H1 (cell line): ENCODE data around the gene ZNF562. TPM values are rescaled to one million over a fixed set of nuclear protein-coding genes. Genes with fewer than 3 reads are reported as not detected.

Experiments used
- CBX5 ChIP-seq: fragments of 300-800, 300-1000 bp; sonication (generic); IDR thresholded peaks from 2 replicates; pipeline ENCODE4 v1.7.1; 2016; ENCODE audit warnings: antibody characterized with exemption, low read length, low read depth
- CEBPB ChIP-seq: IDR thresholded peaks from 2 replicates; pipeline ENCODE4 v1.6.1; 2012; ENCODE audit warnings: low read depth, low read length
- EP300 ChIP-seq, 2 experiments: IDR thresholded peaks; 1 replicate in 1 of 2; 2 replicates in 1 of 2; pipeline ENCODE4 v1.6.1; 2011 to 2012; ENCODE audit warnings: low read depth in 2 of 2, low read length in 2 of 2, mild to moderate bottlenecking in 2 of 2, borderline replicate concordance in 1 of 2, inconsistent platforms in 1 of 2, moderate library complexity in 1 of 2
- EZH2 ChIP-seq: fragments of 200-600 bp; sonication (generic); IDR thresholded peaks from 2 replicates; pipeline ENCODE4 v1.7.1; 2012; ENCODE audit warnings: low read depth, mild to moderate bottlenecking, moderate library complexity, low read length, inconsistent platforms; ENCODE audit not compliant: severe bottlenecking
- HDAC2 ChIP-seq, 2 experiments: fragments of 300-600 bp in 1 of 2; sonication (generic) in 1 of 2; IDR thresholded peaks; 2 replicates each; pipeline ENCODE4 v1.6.1; 2011 to 2012; ENCODE audit warnings: low read depth in 2 of 2, low read length in 2 of 2, mild to moderate bottlenecking in 2 of 2, moderate library complexity in 2 of 2, borderline replicate concordance in 1 of 2, inconsistent platforms in 1 of 2
- NRF1 ChIP-seq: IDR thresholded peaks from 2 replicates; pipeline ENCODE4 v1.6.1; 2011; ENCODE audit warnings: mild to moderate bottlenecking, low read depth, low read length, improper control_type of control experiment
- SP2 ChIP-seq: IDR thresholded peaks from 2 replicates; pipeline ENCODE4 v1.6.1; 2012; ENCODE audit warnings: mild to moderate bottlenecking, low read length, inconsistent platforms
- SRF ChIP-seq: IDR thresholded peaks from 2 replicates; pipeline ENCODE4 v1.6.1; 2011; ENCODE audit warnings: mild to moderate bottlenecking, low read depth, low read length, moderate library complexity
- SUZ12 ChIP-seq: fragments of 200-600 bp; sonication (generic); IDR thresholded peaks from 2 replicates; pipeline ENCODE4 v1.6.1; 2012; ENCODE audit warnings: mild to moderate bottlenecking, inconsistent platforms, low read length, moderate library complexity, mixed read lengths
- TBP ChIP-seq: IDR thresholded peaks from 2 replicates; pipeline ENCODE4 v1.6.1; 2011; ENCODE audit warnings: low read depth, low read length, improper control_type of control experiment
- YY1 ChIP-seq: IDR thresholded peaks from 2 replicates; pipeline ENCODE4 v1.6.1; 2011; ENCODE audit warnings: low read depth, mild to moderate bottlenecking, low read length
- polyA plus RNA-seq, 7 experiments: library from polyadenylated mRNA; depleted of rRNA in 3 of 7; stranded (reverse) in 5 of 7; unstranded in 2 of 7; fragments of >200 nt in 5 of 7; fragments of 200-250 nt in 2 of 7; gene quantifications; 1 replicate in 5 of 7; 2 replicates in 1 of 7; 4 replicates in 1 of 7; pipeline versions ENCODE4 v1.2.1 to v1.2.3, GENCODE V29; 2011 to 2013; ENCODE audit warnings: missing spikeins in 2 of 7, mixed read lengths in 2 of 7
- total RNA-seq: library from RNA; stranded (reverse); fragmentation: NEBNext Ultra II Directional; extraction: Animal tissue kit (Norgen Biotek cat#: 25700); gene quantifications from 2 replicates; pipeline ENCODE4 v1.2.1, GENCODE V29; 2021
- TF ChIP-seq, protein P1 (sequence below): fragments of 300-600 bp; sonication (generic); IDR thresholded peaks from 2 replicates; pipeline ENCODE4 v1.7.1; 2012; ENCODE audit warnings: low read length, moderate library complexity, mild to moderate bottlenecking, inconsistent platforms; ENCODE audit not compliant: insufficient replicate concordance

Gene ZNF562
- total and polyA plus RNA-seq, 2 of the 8 experiments (the other 6 are each of a cell fraction or from before 2014, with no cell fraction given): 0.12 to 2.5 TPM

- TF ChIP-seq, protein P1, sequence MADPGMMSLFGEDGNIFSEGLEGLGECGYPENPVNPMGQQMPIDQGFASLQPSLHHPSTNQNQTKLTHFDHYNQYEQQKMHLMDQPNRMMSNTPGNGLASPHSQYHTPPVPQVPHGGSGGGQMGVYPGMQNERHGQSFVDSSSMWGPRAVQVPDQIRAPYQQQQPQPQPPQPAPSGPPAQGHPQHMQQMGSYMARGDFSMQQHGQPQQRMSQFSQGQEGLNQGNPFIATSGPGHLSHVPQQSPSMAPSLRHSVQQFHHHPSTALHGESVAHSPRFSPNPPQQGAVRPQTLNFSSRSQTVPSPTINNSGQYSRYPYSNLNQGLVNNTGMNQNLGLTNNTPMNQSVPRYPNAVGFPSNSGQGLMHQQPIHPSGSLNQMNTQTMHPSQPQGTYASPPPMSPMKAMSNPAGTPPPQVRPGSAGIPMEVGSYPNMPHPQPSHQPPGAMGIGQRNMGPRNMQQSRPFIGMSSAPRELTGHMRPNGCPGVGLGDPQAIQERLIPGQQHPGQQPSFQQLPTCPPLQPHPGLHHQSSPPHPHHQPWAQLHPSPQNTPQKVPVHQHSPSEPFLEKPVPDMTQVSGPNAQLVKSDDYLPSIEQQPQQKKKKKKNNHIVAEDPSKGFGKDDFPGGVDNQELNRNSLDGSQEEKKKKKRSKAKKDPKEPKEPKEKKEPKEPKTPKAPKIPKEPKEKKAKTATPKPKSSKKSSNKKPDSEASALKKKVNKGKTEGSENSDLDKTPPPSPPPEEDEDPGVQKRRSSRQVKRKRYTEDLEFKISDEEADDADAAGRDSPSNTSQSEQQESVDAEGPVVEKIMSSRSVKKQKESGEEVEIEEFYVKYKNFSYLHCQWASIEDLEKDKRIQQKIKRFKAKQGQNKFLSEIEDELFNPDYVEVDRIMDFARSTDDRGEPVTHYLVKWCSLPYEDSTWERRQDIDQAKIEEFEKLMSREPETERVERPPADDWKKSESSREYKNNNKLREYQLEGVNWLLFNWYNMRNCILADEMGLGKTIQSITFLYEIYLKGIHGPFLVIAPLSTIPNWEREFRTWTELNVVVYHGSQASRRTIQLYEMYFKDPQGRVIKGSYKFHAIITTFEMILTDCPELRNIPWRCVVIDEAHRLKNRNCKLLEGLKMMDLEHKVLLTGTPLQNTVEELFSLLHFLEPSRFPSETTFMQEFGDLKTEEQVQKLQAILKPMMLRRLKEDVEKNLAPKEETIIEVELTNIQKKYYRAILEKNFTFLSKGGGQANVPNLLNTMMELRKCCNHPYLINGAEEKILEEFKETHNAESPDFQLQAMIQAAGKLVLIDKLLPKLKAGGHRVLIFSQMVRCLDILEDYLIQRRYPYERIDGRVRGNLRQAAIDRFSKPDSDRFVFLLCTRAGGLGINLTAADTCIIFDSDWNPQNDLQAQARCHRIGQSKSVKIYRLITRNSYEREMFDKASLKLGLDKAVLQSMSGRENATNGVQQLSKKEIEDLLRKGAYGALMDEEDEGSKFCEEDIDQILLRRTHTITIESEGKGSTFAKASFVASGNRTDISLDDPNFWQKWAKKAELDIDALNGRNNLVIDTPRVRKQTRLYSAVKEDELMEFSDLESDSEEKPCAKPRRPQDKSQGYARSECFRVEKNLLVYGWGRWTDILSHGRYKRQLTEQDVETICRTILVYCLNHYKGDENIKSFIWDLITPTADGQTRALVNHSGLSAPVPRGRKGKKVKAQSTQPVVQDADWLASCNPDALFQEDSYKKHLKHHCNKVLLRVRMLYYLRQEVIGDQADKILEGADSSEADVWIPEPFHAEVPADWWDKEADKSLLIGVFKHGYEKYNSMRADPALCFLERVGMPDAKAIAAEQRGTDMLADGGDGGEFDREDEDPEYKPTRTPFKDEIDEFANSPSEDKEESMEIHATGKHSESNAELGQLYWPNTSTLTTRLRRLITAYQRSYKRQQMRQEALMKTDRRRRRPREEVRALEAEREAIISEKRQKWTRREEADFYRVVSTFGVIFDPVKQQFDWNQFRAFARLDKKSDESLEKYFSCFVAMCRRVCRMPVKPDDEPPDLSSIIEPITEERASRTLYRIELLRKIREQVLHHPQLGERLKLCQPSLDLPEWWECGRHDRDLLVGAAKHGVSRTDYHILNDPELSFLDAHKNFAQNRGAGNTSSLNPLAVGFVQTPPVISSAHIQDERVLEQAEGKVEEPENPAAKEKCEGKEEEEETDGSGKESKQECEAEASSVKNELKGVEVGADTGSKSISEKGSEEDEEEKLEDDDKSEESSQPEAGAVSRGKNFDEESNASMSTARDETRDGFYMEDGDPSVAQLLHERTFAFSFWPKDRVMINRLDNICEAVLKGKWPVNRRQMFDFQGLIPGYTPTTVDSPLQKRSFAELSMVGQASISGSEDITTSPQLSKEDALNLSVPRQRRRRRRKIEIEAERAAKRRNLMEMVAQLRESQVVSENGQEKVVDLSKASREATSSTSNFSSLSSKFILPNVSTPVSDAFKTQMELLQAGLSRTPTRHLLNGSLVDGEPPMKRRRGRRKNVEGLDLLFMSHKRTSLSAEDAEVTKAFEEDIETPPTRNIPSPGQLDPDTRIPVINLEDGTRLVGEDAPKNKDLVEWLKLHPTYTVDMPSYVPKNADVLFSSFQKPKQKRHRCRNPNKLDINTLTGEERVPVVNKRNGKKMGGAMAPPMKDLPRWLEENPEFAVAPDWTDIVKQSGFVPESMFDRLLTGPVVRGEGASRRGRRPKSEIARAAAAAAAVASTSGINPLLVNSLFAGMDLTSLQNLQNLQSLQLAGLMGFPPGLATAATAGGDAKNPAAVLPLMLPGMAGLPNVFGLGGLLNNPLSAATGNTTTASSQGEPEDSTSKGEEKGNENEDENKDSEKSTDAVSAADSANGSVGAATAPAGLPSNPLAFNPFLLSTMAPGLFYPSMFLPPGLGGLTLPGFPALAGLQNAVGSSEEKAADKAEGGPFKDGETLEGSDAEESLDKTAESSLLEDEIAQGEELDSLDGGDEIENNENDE: no peak
- TF ChIP-seq SP2 (no peak), SUZ12 (no peak), HDAC2 (IDR thresholded peaks at IDR 0.05; ENCODE audit: borderline replicate concordance in 1 of 2, low read depth in 2 of 2, low read length in 2 of 2) (no peak), YY1 (no peak), EP300 (IDR thresholded peaks at IDR 0.05; ENCODE audit: borderline replicate concordance in 1 of 2, low read depth in 2 of 2, low read length in 2 of 2) (no peak), CEBPB (no peak), SRF (no peak), CBX5 (no peak), TBP (no peak), EZH2 (no peak), NRF1 (no peak)
Measured at GRCh38 chr19:9667898-9668297, 7.0 kb downstream of the ZNF562 start (continued).
